Ishikawa (cell line): ENCODE measurements around the gene ANK3.

Experiments used
- CEBPB ChIP-seq: IDR thresholded peaks from 2 replicates; pipeline ENCODE4 v1.6.1; 2012
- CREB1 ChIP-seq: IDR thresholded peaks from 2 replicates; pipeline ENCODE4 v1.6.1; 2012; ENCODE audit warnings: low read depth
- EGR1 ChIP-seq: IDR thresholded peaks from 2 replicates; pipeline ENCODE4 v1.6.1; 2012
- EP300 ChIP-seq: IDR thresholded peaks from 2 replicates; pipeline ENCODE4 v1.6.1; 2012; ENCODE audit warnings: borderline replicate concordance
- FOXM1 ChIP-seq: IDR thresholded peaks from 2 replicates; pipeline ENCODE4 v1.6.1; 2012; ENCODE audit warnings: low read depth, borderline replicate concordance
- MAX ChIP-seq: IDR thresholded peaks from 2 replicates; pipeline ENCODE4 v1.6.1; 2012
- NFIC ChIP-seq: IDR thresholded peaks from 2 replicates; pipeline ENCODE4 v1.6.1; 2012
- RAD21 ChIP-seq: IDR thresholded peaks from 2 replicates; pipeline ENCODE4 v1.6.1; 2012; ENCODE audit warnings: low read depth
- REST ChIP-seq: IDR thresholded peaks from 2 replicates; pipeline ENCODE4 v1.6.1; 2012; ENCODE audit warnings: low read depth, mild to moderate bottlenecking
- TAF1 ChIP-seq: IDR thresholded peaks from 2 replicates; pipeline ENCODE4 v1.6.1; 2012; ENCODE audit warnings: low read depth, mild to moderate bottlenecking
- TCF12 ChIP-seq: IDR thresholded peaks from 2 replicates; pipeline ENCODE4 v1.6.1; 2012; ENCODE audit warnings: low read depth
- TEAD4 ChIP-seq: IDR thresholded peaks from 2 replicates; pipeline ENCODE4 v1.6.1; 2012
- USF1 ChIP-seq: IDR thresholded peaks from 2 replicates; pipeline ENCODE4 v1.6.1; 2012
- YY1 ChIP-seq: IDR thresholded peaks from 2 replicates; pipeline ENCODE4 v1.6.1; 2012; ENCODE audit warnings: low read depth
- ZBTB7A ChIP-seq: IDR thresholded peaks from 2 replicates; pipeline ENCODE4 v1.6.1; 2012; ENCODE audit warnings: low read depth

The ANK3 gene

GRCh38 chr10:60044971-60045370 is 344.7 kb downstream of the ANK3 start:
- no peak for TF ChIP-seq MAX
- TF ChIP-seq REST: no peak
- no peak for TF ChIP-seq EP300
- no peak for TF ChIP-seq TCF12
- no peak for TF ChIP-seq CEBPB
- no peak for TF ChIP-seq FOXM1

- TF ChIP-seq CEBPB: no peak
- TF ChIP-seq TEAD4: no peak
- no peak for TF ChIP-seq EP300
- TF ChIP-seq RAD21: no peak
- no peak for TF ChIP-seq MAX
- TF ChIP-seq TAF1: no peak
- TF ChIP-seq EGR1: no peak
- TF ChIP-seq REST: no peak
- TF ChIP-seq TCF12: no peak
- TF ChIP-seq USF1: no peak
- no peak for TF ChIP-seq NFIC
- no peak for TF ChIP-seq CREB1
- TF ChIP-seq ZBTB7A: no peak
- no peak for TF ChIP-seq FOXM1
- TF ChIP-seq YY1: no peak
Measured at GRCh38 chr10:60044242-60044641, 345.4 kb downstream of the ANK3 start.

GRCh38 chr10:60043561-60044241 is 346.0 kb downstream of the ANK3 start:
- TF ChIP-seq NFIC: no peak
- no peak for TF ChIP-seq EP300
- TF ChIP-seq REST: no peak
- TF ChIP-seq EGR1: no peak
- no peak for TF ChIP-seq MAX
- no peak for TF ChIP-seq CREB1
- no peak for TF ChIP-seq RAD21
- no peak for TF ChIP-seq TCF12
- TF ChIP-seq FOXM1: no peak
- TF ChIP-seq ZBTB7A: no peak

GRCh38 chr10:60042914-60043313 is 346.8 kb downstream of the ANK3 start:
- TF ChIP-seq YY1: no peak
- TF ChIP-seq TCF12: no peak
- TF ChIP-seq USF1: no peak
- TF ChIP-seq MAX: no peak
- TF ChIP-seq NFIC: no peak
- TF ChIP-seq REST: no peak
- no peak for TF ChIP-seq TAF1
- TF ChIP-seq FOXM1: no peak
- TF ChIP-seq RAD21: no peak
- no peak for TF ChIP-seq ZBTB7A
- no peak for TF ChIP-seq TEAD4
- no peak for TF ChIP-seq CEBPB
- no peak for TF ChIP-seq EP300
- TF ChIP-seq CREB1: no peak
- TF ChIP-seq EGR1: no peak
